ENCODE results near the gene LARGE1. TPM values are rescaled to one million over a fixed set of nuclear protein-coding genes. Genes with fewer than 3 reads are reported as not detected.
"Not testable (repeated sequence)": the region's sequence is repeated elsewhere in the genome, so short reads cannot be mapped to it uniquely, and the experiment has no call there.

LARGE1 gene
- total RNA-seq, 1 donor from 2014 or later: 81.6 TPM

GRCh38 chr22:33884829-33885228 is 35.4 kb downstream of the LARGE1 start:
- DNase-seq (ENCODE audit: low spot score): no peak

- no peak for DNase-seq (ENCODE audit: low spot score)
These were observed 36.1 kb downstream of the LARGE1 start for GRCh38 chr22:33883961-33884808.

DNA sequence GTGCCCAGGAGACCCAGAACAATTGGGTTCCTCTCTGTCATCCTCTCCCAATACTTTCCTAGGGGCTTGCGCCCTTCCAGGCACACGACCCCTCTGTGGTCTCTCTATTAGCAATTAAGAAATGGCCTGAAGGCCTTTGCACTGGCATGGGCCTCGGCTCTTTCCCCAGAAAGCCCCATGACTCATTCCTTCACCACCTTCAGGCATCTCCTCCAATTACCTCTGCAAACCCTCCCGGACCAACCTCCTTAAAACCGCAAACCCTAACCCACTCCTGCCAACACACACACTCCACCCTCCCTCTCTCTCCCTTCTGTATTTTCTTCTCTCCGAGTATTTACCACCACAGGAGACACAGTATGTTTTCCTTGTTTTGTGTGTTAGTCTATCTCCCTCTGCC is 36.7 kb downstream of the LARGE1 start:
- no peak for DNase-seq (ENCODE audit: low spot score)

DNA sequence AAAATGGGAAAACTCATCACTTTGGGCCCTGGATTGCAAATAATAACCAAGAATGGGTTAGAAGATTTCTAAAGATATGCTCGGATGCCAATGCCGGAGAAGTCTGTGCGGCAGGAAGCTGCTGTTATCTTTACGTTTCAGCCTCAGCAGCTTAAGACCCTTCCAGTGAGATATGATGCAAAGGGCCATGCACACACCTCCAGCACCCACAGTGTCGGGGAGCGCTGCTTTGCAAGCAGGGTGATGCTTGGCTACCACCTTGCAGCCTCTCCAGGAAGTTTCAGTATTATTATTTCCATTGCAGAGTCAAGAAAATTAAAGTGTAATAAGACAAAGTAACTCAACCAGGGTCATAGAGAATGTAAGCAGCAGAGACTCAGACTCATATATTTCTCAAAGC is 37.3 kb downstream of the LARGE1 start:
- DNase-seq (ENCODE audit: low spot score): no peak

DNA sequence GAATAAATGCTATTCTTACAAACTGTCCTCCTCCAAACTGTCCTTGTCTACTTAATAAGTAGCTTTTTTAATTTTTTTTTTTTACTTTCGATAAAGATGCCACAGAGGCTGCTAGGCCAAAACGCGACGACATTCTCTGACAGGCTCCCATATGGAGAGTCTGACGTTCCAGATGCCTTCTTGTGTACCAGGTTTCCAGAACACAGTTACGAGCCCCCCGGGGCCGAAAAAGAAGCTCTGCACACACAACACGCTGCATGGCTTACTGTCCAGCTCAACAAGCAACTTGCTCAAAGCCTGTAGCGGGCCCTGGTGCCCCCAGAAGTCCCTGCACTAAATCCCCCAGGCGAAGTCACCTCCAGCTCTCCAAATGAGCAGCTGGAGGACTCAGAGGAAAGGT is 39.3 kb downstream of the LARGE1 start:
- no peak for DNase-seq (ENCODE audit: low spot score)

DNA sequence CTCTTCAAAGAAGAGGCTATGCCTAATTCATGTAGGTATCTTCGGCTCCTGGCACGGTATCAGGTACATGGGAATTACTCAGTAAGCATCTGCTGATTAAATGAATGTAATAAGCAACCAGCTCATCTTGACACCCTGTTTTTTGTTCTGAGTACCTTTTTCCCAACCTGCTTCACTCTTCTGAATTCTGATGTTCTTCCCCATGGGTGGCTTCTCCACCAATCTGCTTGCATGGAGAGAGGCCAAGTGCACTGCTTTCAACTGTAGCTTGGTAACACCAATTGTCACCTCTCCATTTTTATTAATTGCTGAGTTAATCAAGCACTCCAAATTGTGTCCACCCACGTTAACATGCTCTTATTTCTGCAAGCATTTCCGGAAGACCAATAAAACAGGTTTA is 40.5 kb downstream of the LARGE1 start:
- DNase-seq (ENCODE audit: low spot score): no peak

GRCh38 chr22:33875316-33875715 is 45.0 kb downstream of the LARGE1 start:
- DNase-seq (ENCODE audit: low spot score): no peak

DNA sequence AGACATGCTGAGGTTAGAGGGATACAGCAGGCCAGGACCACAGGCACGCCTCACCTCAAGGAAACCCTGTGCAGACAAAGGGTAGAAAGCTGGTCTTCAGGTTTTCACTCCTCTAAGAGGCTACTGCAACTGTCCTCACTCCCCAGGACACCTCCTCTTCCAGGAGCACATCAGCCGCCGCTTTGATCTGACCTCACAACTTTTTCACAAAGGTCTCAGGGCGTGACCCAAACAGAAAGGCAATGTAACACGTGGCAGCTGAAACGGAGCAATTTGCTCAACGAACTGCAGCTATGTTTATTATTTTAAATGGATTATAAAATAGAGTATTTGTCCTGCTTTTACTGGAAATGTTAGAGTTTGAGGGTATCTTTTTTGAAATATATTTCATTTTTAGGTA is 46.1 kb downstream of the LARGE1 start:
- DNase-seq (ENCODE audit: low spot score): no peak

- no peak for DNase-seq (ENCODE audit: low spot score)
These were observed 46.6 kb downstream of the LARGE1 start for GRCh38 chr22:33873666-33874065.

DNA sequence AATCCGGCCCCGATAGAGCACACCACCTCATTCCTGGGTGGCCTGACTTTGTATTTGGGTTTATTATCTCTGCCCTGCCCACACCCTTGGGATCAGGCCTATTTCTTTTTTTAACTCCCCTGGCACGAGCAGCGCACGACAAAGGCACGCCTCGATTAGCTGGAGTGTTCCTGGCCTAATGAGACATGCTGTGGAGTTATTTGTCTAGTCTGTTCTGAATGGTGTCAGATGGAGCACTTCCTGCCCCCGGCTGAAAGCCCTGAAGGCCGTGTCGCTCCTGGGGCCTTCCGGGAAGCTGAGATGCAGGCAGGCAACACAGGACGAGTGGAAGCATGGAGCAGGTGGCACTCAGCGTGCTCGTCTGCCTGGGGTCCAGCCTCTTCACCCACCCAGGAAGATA is 47.1 kb downstream of the LARGE1 start:
- DNase-seq (ENCODE audit: low spot score): no peak

GRCh38 chr22:33871935-33872334 is 48.3 kb downstream of the LARGE1 start:
- DNase-seq (ENCODE audit: low spot score): no peak

GRCh38 chr22:33869946-33870345 is 50.3 kb downstream of the LARGE1 start:
- no peak for DNase-seq (ENCODE audit: low spot score)

- no peak for DNase-seq (ENCODE audit: low spot score)
These were observed 52.3 kb downstream of the LARGE1 start for GRCh38 chr22:33867971-33868370.

DNA sequence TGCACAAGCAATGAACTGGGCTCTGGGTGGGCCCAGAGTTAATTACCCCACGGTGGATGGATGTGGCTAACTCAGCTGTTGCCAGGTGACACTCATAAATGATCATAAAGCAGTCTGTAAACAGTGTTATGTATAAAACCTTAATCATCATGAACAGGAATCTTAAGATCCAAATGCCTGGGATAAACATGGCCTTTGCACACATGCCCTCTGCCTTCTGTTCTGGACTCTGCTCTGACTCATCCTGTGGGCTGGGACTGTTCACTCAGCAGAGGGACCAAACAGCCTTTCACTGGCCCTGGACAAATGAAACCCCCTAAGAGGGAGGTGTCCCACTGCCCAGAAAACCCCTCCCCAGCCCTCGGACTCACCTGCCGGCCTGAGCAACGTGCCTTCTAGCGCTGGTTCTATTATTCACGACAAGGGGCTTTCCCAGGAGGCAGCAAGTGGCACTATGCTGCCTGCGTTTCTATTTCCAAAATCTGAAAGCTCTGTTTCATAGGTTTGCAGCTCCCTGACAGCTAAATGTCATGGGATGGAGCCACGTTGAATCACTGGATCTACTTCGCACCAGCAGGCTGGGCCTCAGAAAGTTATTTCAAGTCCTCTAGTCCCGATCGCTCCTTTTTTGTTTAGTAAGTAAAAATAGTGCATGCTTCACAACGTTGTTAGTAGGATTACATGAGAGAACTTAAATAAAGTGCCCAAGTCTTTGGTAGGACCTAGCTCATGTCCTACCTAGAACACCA is 53.0 kb downstream of the LARGE1 start:
- DNase-seq (ENCODE audit: low spot score): no peak

DNA sequence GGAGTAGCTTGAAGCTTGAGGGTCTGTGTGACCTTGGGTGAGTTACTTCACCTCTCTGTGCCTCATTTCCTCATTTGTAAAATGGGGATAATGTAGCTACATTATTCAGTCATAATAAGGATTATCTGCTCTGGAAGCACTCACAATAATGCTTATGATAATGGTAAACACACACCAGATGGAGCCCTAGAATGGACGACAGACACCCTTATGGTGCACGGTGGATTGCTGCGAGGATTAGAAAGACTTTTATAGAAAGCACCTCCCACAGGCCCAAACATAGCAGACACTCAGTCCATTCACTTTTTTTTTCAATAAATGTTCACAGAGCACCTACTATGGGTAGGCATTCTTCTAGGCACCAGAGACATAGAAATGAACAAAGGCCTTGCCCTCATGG is 53.8 kb downstream of the LARGE1 start:
- DNase-seq (ENCODE audit: low spot score): no peak

- no peak for DNase-seq (ENCODE audit: low spot score)
These were observed 54.3 kb downstream of the LARGE1 start for GRCh38 chr22:33865996-33866395.

GRCh38 chr22:33865248-33865647 is 55.0 kb downstream of the LARGE1 start:
- DNase-seq (ENCODE audit: low spot score): no peak

DNA sequence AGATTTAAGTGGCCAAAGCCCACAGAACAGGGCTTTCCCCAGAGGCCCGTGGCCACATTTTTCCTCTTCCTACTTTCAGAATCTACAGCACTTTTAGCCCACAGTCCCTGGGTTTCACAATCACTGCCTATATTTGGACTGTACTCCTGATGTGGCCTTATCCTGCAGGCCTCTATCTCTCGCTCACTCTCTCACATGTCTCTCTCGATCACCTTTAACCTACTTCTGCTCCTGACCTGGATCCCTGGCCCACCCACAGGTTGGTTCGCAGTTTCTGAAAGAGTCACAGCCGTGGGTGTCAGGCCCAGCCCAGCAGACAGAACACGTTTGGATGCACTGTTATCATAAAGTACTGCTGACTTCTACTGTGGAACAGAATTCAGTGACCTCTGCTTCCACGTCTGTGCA is 55.5 kb downstream of the LARGE1 start:
- DNase-seq (ENCODE audit: low spot score): no peak

DNA sequence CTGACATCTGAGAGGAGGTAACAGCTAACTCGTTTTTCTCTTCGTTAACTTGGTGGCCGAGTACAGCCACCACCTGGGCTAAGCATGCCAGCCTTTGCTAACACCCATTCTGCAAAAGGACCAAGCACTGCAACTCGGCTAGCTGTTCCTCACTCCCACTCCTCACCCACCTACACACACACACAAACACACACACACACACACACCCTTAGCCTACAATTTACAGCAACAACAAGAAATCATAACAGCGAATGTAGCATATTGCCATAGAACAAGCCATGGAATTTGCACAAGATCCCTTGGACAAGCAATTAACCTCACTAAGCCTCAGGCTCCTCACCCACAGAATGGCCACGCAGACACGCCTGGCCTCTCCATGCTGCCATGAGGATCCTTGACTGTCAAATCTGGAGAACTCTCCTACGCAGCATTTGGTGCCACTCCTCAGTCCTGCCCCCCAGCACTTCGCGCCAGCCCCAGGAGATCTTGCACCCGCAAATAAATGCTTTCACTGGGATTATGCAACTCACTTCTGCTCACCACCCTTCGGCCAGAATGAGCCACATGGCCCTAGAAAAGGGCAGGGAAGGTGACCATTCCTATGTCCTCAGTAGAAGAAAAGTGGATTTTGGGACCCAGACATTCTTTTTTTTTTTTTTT is 58.9 kb downstream of the LARGE1 start:
- DNase-seq (ENCODE audit: low spot score): no peak

- DNase-seq (ENCODE audit: low spot score): no peak
These were observed 59.9 kb downstream of the LARGE1 start for GRCh38 chr22:33860386-33860785.

GRCh38 chr22:33859311-33859710 is 61.0 kb downstream of the LARGE1 start:
- no peak for DNase-seq (ENCODE audit: low spot score)

- DNase-seq (ENCODE audit: low spot score): not testable (repeated sequence)
These were observed 61.6 kb downstream of the LARGE1 start for GRCh38 chr22:33858653-33859052.

GRCh38 chr22:33857767-33858166 is 62.5 kb downstream of the LARGE1 start:
- not testable (repeated sequence) for DNase-seq (ENCODE audit: low spot score)

Measured in ureter (tissue), 1 donor.